Stimulated activated naive B cell treated with anti-CD40 and anti-IgM and Interleukin-4, amounts not matched to agents 10 μg/mL and 1 μg/mL and 100 μg/mL, for 72 hours (primary cell): Measurements from ENCODE around the gene MST1.

Source experiments
- ATAC-seq, 2 donors: fragments of 150-1000 bp; cut with Tn5 transposase; replicated peaks; 2 replicates each; pipeline ENCODE4 v1.10.0; 2021; ENCODE audit warnings: moderate library complexity in 1 of 2
- DNase-seq: peaks from one replicate; pipeline ENCODE4 v3.0.0; 2021
- H3K27ac Mint-ChIP-seq: one replicate; pipeline ENCODE4 v1.8.0; 2022; ENCODE audit warnings: mild to moderate bottlenecking, mixed read lengths
- H3K27me3 Mint-ChIP-seq, 2 donors: one replicate each; pipeline ENCODE4 v1.8.0; 2022; ENCODE audit warnings: mixed read lengths in 2 of 2
- H3K36me3 Mint-ChIP-seq, 2 donors: one replicate each; pipeline ENCODE4 v1.8.0; 2022; ENCODE audit warnings: mixed read lengths in 2 of 2, mild to moderate bottlenecking in 1 of 2
- H3K4me1 Mint-ChIP-seq, 2 donors: one replicate each; pipeline ENCODE4 v1.8.0; 2022; ENCODE audit warnings: mixed read lengths in 2 of 2, mild to moderate bottlenecking in 1 of 2
- H3K4me3 Mint-ChIP-seq, 2 donors: one replicate each; pipeline ENCODE4 v1.8.0; 2022; ENCODE audit warnings: mild to moderate bottlenecking in 2 of 2, mixed read lengths in 2 of 2, moderate library complexity in 1 of 2
- H3K9me3 Mint-ChIP-seq, 2 donors: one replicate each; pipeline ENCODE4 v1.8.0; 2022; ENCODE audit warnings: mixed read lengths in 2 of 2, mild to moderate bottlenecking in 1 of 2

Gene MST1

GRCh38 chr3:49655731-49656285 lies 33.5 kb downstream of the MST1 start:
- Mint-ChIP-seq H3K9me3 (no peaks in the 10 kb centered on the region), H3K27me3 (peaks cover 6 to 11% of the 10 kb centered on the region in 2 donors), H3K36me3 (no peaks in the 10 kb centered on the region), H3K4me3 (no peak overlapping the region), H3K27ac (no peak overlapping the region), H3K4me1 (peaks cover 8 to 10% of the 10 kb centered on the region in 2 donors)
- ATAC-seq (no peak), DNase-seq (no peak)

- H3K9me3 Mint-ChIP-seq = no peaks in the 10 kb centered on the region
- H3K4me3 Mint-ChIP-seq = no peak overlapping the region
- H3K4me1 Mint-ChIP-seq = peaks cover 8 to 10% of the 10 kb centered on the region in 2 donors
- DNase-seq (no peak), ATAC-seq (peak; percentile 36 to 47)
- no peak overlapping the region for H3K27ac Mint-ChIP-seq
- peaks cover 6 to 11% of the 10 kb centered on the region in 2 donors for H3K27me3 Mint-ChIP-seq
- no peaks in the 10 kb centered on the region for H3K36me3 Mint-ChIP-seq
These were observed 34.2 kb downstream of the MST1 start for GRCh38 chr3:49654955-49655556.

- no peak overlapping the region for H3K27ac Mint-ChIP-seq
- no peak for ATAC-seq
- no peaks in the 10 kb centered on the region for H3K36me3 Mint-ChIP-seq
- DNase-seq = no peak
- no peak overlapping the region for H3K4me3 Mint-ChIP-seq
- peaks cover 8 to 10% of the 10 kb centered on the region in 2 donors for H3K4me1 Mint-ChIP-seq
- peaks cover 6 to 11% of the 10 kb centered on the region in 2 donors for H3K27me3 Mint-ChIP-seq
- no peaks in the 10 kb centered on the region for H3K9me3 Mint-ChIP-seq
These were observed 35.0 kb downstream of the MST1 start for GRCh38 chr3:49654176-49654825.

- DNase-seq (no peak), ATAC-seq (no peak)
- Mint-ChIP-seq H3K9me3 (no peaks in the 10 kb centered on the region), H3K36me3 (no peaks in the 10 kb centered on the region), H3K4me3 (no peak overlapping the region), H3K27ac (no peak overlapping the region), H3K27me3 (peaks cover 6 to 11% of the 10 kb centered on the region in 2 donors), H3K4me1 (peaks cover 8 to 10% of the 10 kb centered on the region in 2 donors)
These were observed 35.7 kb downstream of the MST1 start for GRCh38 chr3:49653621-49654020.

- peaks cover 6 to 11% of the 10 kb centered on the region in 2 donors for H3K27me3 Mint-ChIP-seq
- ATAC-seq (no peak), DNase-seq (no peak)
- no peaks in the 10 kb centered on the region for H3K9me3 Mint-ChIP-seq
- no peak overlapping the region for H3K27ac Mint-ChIP-seq
- H3K4me1 Mint-ChIP-seq = peaks cover 9 to 10% of the 10 kb centered on the region in 2 donors
- no peaks in the 10 kb centered on the region for H3K36me3 Mint-ChIP-seq
- H3K4me3 Mint-ChIP-seq = no peak overlapping the region
These were observed 36.3 kb downstream of the MST1 start for GRCh38 chr3:49652903-49653415.

- DNase-seq (no peak), ATAC-seq (no peak)
- H3K27me3 Mint-ChIP-seq = peaks cover 6 to 9% of the 10 kb centered on the region in 2 donors
- no peaks in the 10 kb centered on the region for H3K36me3 Mint-ChIP-seq
- no peaks in the 10 kb centered on the region for H3K9me3 Mint-ChIP-seq
- H3K27ac Mint-ChIP-seq = no peak overlapping the region
- peaks cover 12 to 14% of the 10 kb centered on the region in 2 donors for H3K4me1 Mint-ChIP-seq
- H3K4me3 Mint-ChIP-seq = no peak overlapping the region
These were observed 36.9 kb downstream of the MST1 start for GRCh38 chr3:49652218-49652902.

- no peak overlapping the region for H3K4me3 Mint-ChIP-seq
- no peaks in the 10 kb centered on the region for H3K27me3 Mint-ChIP-seq
- DNase-seq (no peak), ATAC-seq (no peak)
- no peak overlapping the region for H3K27ac Mint-ChIP-seq
- H3K36me3 Mint-ChIP-seq = no peaks in the 10 kb centered on the region
- no peaks in the 10 kb centered on the region for H3K9me3 Mint-ChIP-seq
- peaks cover 12 to 14% of the 10 kb centered on the region in 2 donors for H3K4me1 Mint-ChIP-seq
These were observed 38.6 kb downstream of the MST1 start for GRCh38 chr3:49650637-49651036.

GRCh38 chr3:49650177-49650576 lies 39.1 kb downstream of the MST1 start:
- Mint-ChIP-seq H3K36me3 (no peaks in the 10 kb centered on the region), H3K9me3 (no peaks in the 10 kb centered on the region), H3K4me1 (peaks cover 11 to 12% of the 10 kb centered on the region in 2 donors), H3K27ac (no peak overlapping the region), H3K4me3 (no peak overlapping the region), H3K27me3 (no peaks in the 10 kb centered on the region)
- no peak for DNase-seq
- ATAC-seq = no peak

GRCh38 chr3:49649576-49649975 lies 39.7 kb downstream of the MST1 start:
- no peak for ATAC-seq
- no peak overlapping the region for H3K27ac Mint-ChIP-seq
- no peak for DNase-seq

GRCh38 chr3:49648354-49649019 lies 40.8 kb downstream of the MST1 start:
- H3K4me3 Mint-ChIP-seq = no peak overlapping the region
- no peaks in the 10 kb centered on the region for H3K27me3 Mint-ChIP-seq
- DNase-seq = no peak
- no peak for ATAC-seq
- peaks cover 2 to 5% of the 10 kb centered on the region in 2 donors for H3K4me1 Mint-ChIP-seq
- no peak overlapping the region for H3K27ac Mint-ChIP-seq
- no peaks in the 10 kb centered on the region for H3K9me3 Mint-ChIP-seq
- H3K36me3 Mint-ChIP-seq = no peaks in the 10 kb centered on the region

More at GRCh38 chr3:49649576-49649975, 39.7 kb downstream of the MST1 start:
- H3K27me3 Mint-ChIP-seq = no peaks in the 10 kb centered on the region
- H3K4me1 Mint-ChIP-seq = peaks cover 5 to 7% of the 10 kb centered on the region in 2 donors
- H3K4me3 Mint-ChIP-seq = no peak overlapping the region
- H3K36me3 Mint-ChIP-seq = no peaks in the 10 kb centered on the region
- H3K9me3 Mint-ChIP-seq = no peaks in the 10 kb centered on the region

- no peaks in the 10 kb centered on the region for H3K27me3 Mint-ChIP-seq
- H3K4me3 Mint-ChIP-seq = no peak overlapping the region
- DNase-seq (no peak), ATAC-seq (no peak)
- no peak overlapping the region for H3K27ac Mint-ChIP-seq
- H3K4me1 Mint-ChIP-seq = peaks cover 2 to 5% of the 10 kb centered on the region in 2 donors
- H3K36me3 Mint-ChIP-seq = no peaks in the 10 kb centered on the region
- no peaks in the 10 kb centered on the region for H3K9me3 Mint-ChIP-seq
These were observed 41.5 kb downstream of the MST1 start for GRCh38 chr3:49647741-49648140.

GRCh38 chr3:49646236-49646635 lies 43.0 kb downstream of the MST1 start:
- no peak for DNase-seq
- Mint-ChIP-seq H3K36me3 (no peaks in the 10 kb centered on the region), H3K27me3 (no peaks in the 10 kb centered on the region), H3K4me1 (peaks cover 2 to 5% of the 10 kb centered on the region in 2 donors), H3K27ac (no peak overlapping the region), H3K4me3 (no peak overlapping the region), H3K9me3 (no peaks in the 10 kb centered on the region)
- ATAC-seq = no peak

GRCh38 chr3:49644684-49645083 lies 44.6 kb downstream of the MST1 start:
- H3K27ac Mint-ChIP-seq = no peak overlapping the region
- H3K4me3 Mint-ChIP-seq = no peak overlapping the region
- H3K36me3 Mint-ChIP-seq = no peaks in the 10 kb centered on the region
- H3K4me1 Mint-ChIP-seq = peaks cover 2 to 5% of the 10 kb centered on the region in 2 donors
- peaks cover 0 to 9% of the 10 kb centered on the region in 2 donors for H3K27me3 Mint-ChIP-seq
- ATAC-seq (no peak), DNase-seq (no peak)
- H3K9me3 Mint-ChIP-seq = no peaks in the 10 kb centered on the region

- ATAC-seq (no peak), DNase-seq (no peak)
- Mint-ChIP-seq H3K4me3 (no peak overlapping the region), H3K4me1 (peaks cover under 1 to 2% of the 10 kb centered on the region in 2 donors), H3K27me3 (peaks cover 0 to 9% of the 10 kb centered on the region in 2 donors), H3K9me3 (no peaks in the 10 kb centered on the region), H3K36me3 (no peaks in the 10 kb centered on the region), H3K27ac (no peak overlapping the region)
These were observed 46.5 kb downstream of the MST1 start for GRCh38 chr3:49642708-49643145.
